IMR-90 (cell line): ENCODE measurements around the gene NPPB.

Source experiments
- CHD1 ChIP-seq: IDR thresholded peaks from 2 replicates; pipeline ENCODE4 v1.6.1; 2012; ENCODE audit warnings: low read depth, low read length, improper control_type of control experiment
- CTCF ChIP-seq: conservative IDR thresholded peaks from 2 replicates; pipeline ENCODE4 v1.5.1; 2012; ENCODE audit warnings: mild to moderate bottlenecking, low read depth, low read length, improper control_type of control experiment
- MAFK ChIP-seq: IDR thresholded peaks from 2 replicates; pipeline ENCODE4 v1.6.1; 2012; ENCODE audit warnings: low read depth, low read length, improper control_type of control experiment
- POLR2A ChIP-seq: IDR thresholded peaks from 2 replicates; pipeline ENCODE4 v1.6.1; 2012; ENCODE audit warnings: mild to moderate bottlenecking, low read depth, low read length
- RAD21 ChIP-seq: IDR thresholded peaks from 2 replicates; pipeline ENCODE4 v1.6.1; 2012; ENCODE audit warnings: low read length, improper control_type of control experiment
- RCOR1 ChIP-seq: IDR thresholded peaks from 2 replicates; pipeline ENCODE4 v1.6.1; 2012; ENCODE audit warnings: mild to moderate bottlenecking, low read length, improper control_type of control experiment; ENCODE audit not compliant: insufficient replicate concordance
- RFX5 ChIP-seq: IDR thresholded peaks from 2 replicates; pipeline ENCODE4 v1.8.0; 2012; ENCODE audit warnings: low read depth, mild to moderate bottlenecking, low read length, moderate library complexity
- TF ChIP-seq, protein P1 (sequence below): fragments of 150-350 bp; IDR thresholded peaks from 2 replicates; pipeline ENCODE4 v1.6.1; 2017; ENCODE audit warnings: mild to moderate bottlenecking, antibody characterized with exemption, low read length, low read depth

DNA sequence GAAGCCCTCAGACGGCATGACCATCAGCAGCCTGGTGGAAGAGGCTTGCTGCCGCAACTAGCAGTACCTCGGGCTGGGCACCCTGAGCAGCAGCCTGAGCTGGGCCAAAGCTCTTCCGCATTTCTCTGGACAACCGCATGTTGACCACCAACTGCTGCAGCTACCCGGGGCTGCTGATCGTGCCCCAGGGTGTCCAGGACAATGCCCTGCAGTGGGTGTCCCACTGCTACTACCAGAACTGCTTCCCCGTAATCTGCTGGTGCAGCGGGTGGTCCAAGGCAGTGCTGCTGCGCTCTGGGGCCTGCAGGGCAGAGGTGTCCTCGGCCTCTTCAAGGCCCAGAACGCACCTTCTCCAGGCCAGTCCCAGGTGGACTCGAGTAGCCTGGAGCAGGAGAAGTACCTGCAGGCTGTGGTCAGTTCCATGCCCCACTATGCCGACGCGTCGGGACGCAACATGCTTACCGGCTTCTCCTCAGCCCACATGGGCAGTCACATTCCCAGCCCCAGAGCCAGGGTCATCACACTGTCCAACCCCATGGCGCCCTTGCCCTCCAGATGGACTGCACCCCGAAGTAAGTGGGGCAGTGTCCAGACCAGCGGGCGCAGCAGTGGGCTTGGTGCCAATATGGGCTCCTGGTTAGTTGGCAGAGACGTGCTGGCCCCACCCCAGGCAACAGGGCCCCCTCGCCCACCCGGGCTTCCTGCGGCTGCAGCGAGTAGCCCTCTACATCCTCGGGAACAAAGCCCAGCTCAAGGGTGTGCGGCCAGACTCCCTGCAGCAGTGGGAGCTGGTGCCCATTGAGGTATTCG lies 19.5 kb upstream of the NPPB start:
- no peak for TF ChIP-seq CHD1
- no peak for TF ChIP-seq CTCF
- TF ChIP-seq, protein P1, sequence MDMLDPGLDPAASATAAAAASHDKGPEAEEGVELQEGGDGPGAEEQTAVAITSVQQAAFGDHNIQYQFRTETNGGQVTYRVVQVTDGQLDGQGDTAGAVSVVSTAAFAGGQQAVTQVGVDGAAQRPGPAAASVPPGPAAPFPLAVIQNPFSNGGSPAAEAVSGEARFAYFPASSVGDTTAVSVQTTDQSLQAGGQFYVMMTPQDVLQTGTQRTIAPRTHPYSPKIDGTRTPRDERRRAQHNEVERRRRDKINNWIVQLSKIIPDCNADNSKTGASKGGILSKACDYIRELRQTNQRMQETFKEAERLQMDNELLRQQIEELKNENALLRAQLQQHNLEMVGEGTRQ: no peak
- TF ChIP-seq RAD21: no peak
- TF ChIP-seq MAFK: no peak
- TF ChIP-seq POLR2A: no peak
- TF ChIP-seq RCOR1: no peak
- TF ChIP-seq RFX5: no peak
